K562 (cell line): ENCODE results near the gene PATJ. TPM values are rescaled to one million over a fixed set of nuclear protein-coding genes. Genes with fewer than 3 reads are reported as not detected.

Experiments used
- BHLHE40 ChIP-seq: IDR thresholded peaks from 2 replicates; pipeline ENCODE4 v1.6.1; 2011; ENCODE audit warnings: low read length, improper control_type of control experiment
- C11orf30 ChIP-seq: fragments of 450-650 bp; IDR thresholded peaks from 2 replicates; pipeline ENCODE4 v1.6.1; 2016; ENCODE audit warnings: low read depth, mild to moderate bottlenecking
- CLOCK ChIP-seq: fragments of 250-450 bp; sonication (Bioruptor Pico); IDR thresholded peaks from 2 replicates; pipeline ENCODE4 v1.4.0; 2020; ENCODE audit warnings: mild to moderate bottlenecking, moderate library complexity, borderline replicate concordance
- CREB3L1 ChIP-seq: fragments of 450-650 bp; IDR thresholded peaks from 2 replicates; pipeline ENCODE4 v1.6.1; 2014; ENCODE audit warnings: low read depth, mild to moderate bottlenecking, moderate library complexity, borderline replicate concordance
- EGR1 ChIP-seq: fragments of 450-650 bp; conservative IDR thresholded peaks from 2 replicates; pipeline ENCODE4 v1.6.1; 2017; ENCODE audit warnings: mild to moderate bottlenecking
- FOSL1 ChIP-seq: fragments of 200-800 bp; sonication (Bioruptor generic); conservative IDR thresholded peaks from 2 replicates; pipeline ENCODE4 v1.6.1; 2016; ENCODE audit warnings: missing genetic modification characterization, missing compliant biosample characterization
- GTF2E2 ChIP-seq: fragments of 200-800 bp; sonication (Bioruptor generic); IDR thresholded peaks from 2 replicates; pipeline ENCODE4 v1.6.1; 2016; ENCODE audit warnings: missing genetic modification characterization, missing compliant biosample characterization
- HNRNPK ChIP-seq: fragments of 200-400 bp; formaldehyde crosslinking; IDR thresholded peaks from one replicate; pipeline ENCODE4 v1.6.1; 2018; ENCODE audit warnings: mild to moderate bottlenecking, low read depth, low read length; ENCODE audit not compliant: poor library complexity, severe bottlenecking
- LARP7 ChIP-seq: fragments of 450-650 bp; IDR thresholded peaks from 2 replicates; pipeline ENCODE4 v1.6.1; 2016
- MLX ChIP-seq, 2 experiments: fragments of 450-650 bp in 1 of 2; sonication (generic) in 1 of 2; formaldehyde crosslinking; conservative IDR thresholded peaks; 2 replicates each; pipeline versions ENCODE4 v1.4.0 to v1.8.1; 2020 to 2022; ENCODE audit warnings: mild to moderate bottlenecking in 1 of 2, missing genetic modification reagents in 1 of 2
- NEUROD1 ChIP-seq: fragments of 150-350 bp; IDR thresholded peaks from 2 replicates; pipeline ENCODE4 v1.6.1; 2014; ENCODE audit warnings: borderline replicate concordance, low read length, low read depth; ENCODE audit not compliant: partially characterized antibody
- NFRKB ChIP-seq: fragments of 450-650 bp; IDR thresholded peaks from 2 replicates; pipeline ENCODE4 v1.6.1; 2016; ENCODE audit warnings: low read depth
- NR4A1 ChIP-seq, 2 experiments: fragments of 250-450 bp in 1 of 2; fragments of 450-650 bp in 1 of 2; sonication (Bioruptor Pico) in 1 of 2; IDR thresholded peaks; 2 replicates each; pipeline versions ENCODE4 v1.4.0 to v1.6.1; 2016 to 2020; ENCODE audit warnings: mild to moderate bottlenecking in 2 of 2, missing compliant biosample characterization in 1 of 2, missing genetic modification characterization in 1 of 2, moderate library complexity in 1 of 2
- PCBP1 ChIP-seq: fragments of 200-400 bp; formaldehyde crosslinking; IDR thresholded peaks from 2 replicates; pipeline ENCODE4 v1.6.1; 2018; ENCODE audit warnings: mild to moderate bottlenecking, low read depth, low read length; ENCODE audit not compliant: poor library complexity, severe bottlenecking
- POLR2H ChIP-seq: IDR thresholded peaks from 2 replicates; pipeline ENCODE4 v1.6.1; 2016; ENCODE audit warnings: missing genetic modification characterization, low read depth, mild to moderate bottlenecking, control low read depth, missing compliant biosample characterization, moderate library complexity
- RBBP5 ChIP-seq: fragments of 200-600 bp; sonication (generic); IDR thresholded peaks from 2 replicates; pipeline ENCODE4 v1.6.1; 2012; ENCODE audit warnings: borderline replicate concordance, mild to moderate bottlenecking, low read length, control low read depth, inconsistent platforms; ENCODE audit not compliant: insufficient read depth, poor library complexity, severe bottlenecking
- RNF2 ChIP-seq: sonication (generic); IDR thresholded peaks from 2 replicates; pipeline ENCODE4 v1.6.1; 2016
- SIN3B ChIP-seq: fragments of 450-650 bp; IDR thresholded peaks from 2 replicates; pipeline ENCODE4 v1.6.1; 2017; ENCODE audit warnings: low read depth, mild to moderate bottlenecking, moderate library complexity
- SMAD3 ChIP-seq: fragments of 450-650 bp; formaldehyde crosslinking; conservative IDR thresholded peaks from 2 replicates; pipeline ENCODE4 v1.4.0; 2020; ENCODE audit warnings: mild to moderate bottlenecking
- SP2 ChIP-seq: IDR thresholded peaks from 2 replicates; pipeline ENCODE4 v1.6.1; 2011; ENCODE audit warnings: mild to moderate bottlenecking, low read depth, low read length, moderate library complexity; ENCODE audit not compliant: poor library complexity, severe bottlenecking; ENCODE audit errors: extremely low read depth
- TCF15 ChIP-seq: fragments of 250-450 bp; sonication (Bioruptor Pico); IDR thresholded peaks from 2 replicates; pipeline ENCODE4 v1.8.0; 2022; ENCODE audit warnings: moderate library complexity, mild to moderate bottlenecking, inconsistent platforms
- polyA plus RNA-seq, 8 experiments: library from polyadenylated mRNA; depleted of rRNA in 4 of 8; stranded (reverse) in 5 of 8; unstranded in 3 of 8; fragments of >200 nt; fragmentation: Nextera tagmentation in 2 of 8; fragmentation: Illumina TruSeq in 1 of 8; extraction: Ambion mirVana in 2 of 8; extraction: Trizol in 1 of 8; gene quantifications; 2 replicates each; pipeline versions ENCODE4 v1.2.1 to v1.2.3, GENCODE V29; 2011 to 2014; ENCODE audit warnings: inconsistent platforms in 1 of 8, missing spikeins in 1 of 8
- total RNA-seq, 7 experiments: library from RNA; depleted of rRNA in 6 of 7; stranded (reverse); fragments of >200 nt in 6 of 7; fragmentation: Illumina TruSeq in 2 of 7; extraction: Trizol in 2 of 7; gene quantifications; 2 replicates each; pipeline versions ENCODE4 v1.2.1 to v1.2.3, GENCODE V29; 2011 to 2021; ENCODE audit warnings: low replicate concordance in 1 of 7

PATJ gene
- total and polyA plus RNA-seq, 9 of the 15 experiments (the other 6 are each of a cell fraction or from before 2014, with no cell fraction given): 0.22 TPM; not detected in 8

- TF ChIP-seq CREB3L1 (0 out of 2 replicates have a peak, but pooled peaks have one; percentile 53), PCBP1 (no peak), RBBP5 (peak; percentile 93), BHLHE40 (0 out of 2 replicates have a peak, but pooled peaks have one; percentile 9), HNRNPK (no peak), SP2 (peak; percentile 46), C11orf30 (peak; percentile 73), RNF2 (peak; percentile 63; the same call in 1 of the 2 replicates), LARP7 (no peak), NEUROD1 (peak; percentile 42), TCF15 (CRISPR knock-in tag) (peak; percentile 47; the same call in 1 of the 2 replicates), CLOCK (CRISPR knock-in tag) (no peak), POLR2H (tag) (peak; percentile 90), EGR1 (peak; percentile 48), SIN3B (peak; percentile 86), NFRKB (peak; percentile 97), SMAD3 (CRISPR knock-in tag) (0 out of 2 replicates have a peak, but pooled peaks have one; percentile 9), NR4A1 (CRISPR knock-in tag; IDR thresholded peaks at IDR 0.05) (0 out of 2 replicates have a peak, but pooled peaks have one; percentile 20), NR4A1 (tag; IDR thresholded peaks at IDR 0.05) (no peak), GTF2E2 (peak; percentile 81), MLX (CRISPR knock-in tag; conservative IDR thresholded peaks at IDR 0.05) (0 out of 4 replicates have a peak, but pooled peaks of 1 of the 2 experiments have one; percentile 60), FOSL1 (tag) (peak; percentile 72)
These were observed 17.2 kb upstream of the PATJ start, which contains the start of gene TM2D1 (continued) for GRCh38 chr1:61724813-61725694.
